ENCODE measurements around the gene SP3. TPM values are rescaled to one million over a fixed set of nuclear protein-coding genes. Genes with fewer than 3 reads are reported as not detected.

The SP3 gene
- total RNA-seq, 6 experiments from 2014 or later: 28.4 to 36.5 (median 32.4) TPM

GRCh38 chr2:173909846-173910245, 55.3 kb downstream of the SP3 start:
- H3K27me3 ChIP-seq: no peaks in the 10 kb centered on the region
- no peak for ATAC-seq
- no peak overlapping the region for H3K27ac ChIP-seq
- WGBS (ENCODE audit: insufficient coverage, low coverage, low lambda C conversion rate, missing lambda C conversion rate): 94% methylated on average over 5 of the region's 5 CpGs
- no peaks in the 10 kb centered on the region for H3K4me1 ChIP-seq
- no peak for TF ChIP-seq CTCF (IDR thresholded peaks at IDR 0.05)
- no peak for TF ChIP-seq POLR2A (IDR thresholded peaks at IDR 0.05)
- H3K36me3 ChIP-seq: peaks cover 0 to 65% (median 17%) of the 10 kb centered on the region in 4 donors
- no peak for DNase-seq
- H3K9me3 ChIP-seq: no peaks in the 10 kb centered on the region
- no peak overlapping the region for H3K4me3 ChIP-seq
- intact Hi-C loops (cut with DNase I): no loop called here

GRCh38 chr2:173906626-173907025, 58.5 kb downstream of the SP3 start:
- TF ChIP-seq CTCF (IDR thresholded peaks at IDR 0.05) (no peak), POLR2A (IDR thresholded peaks at IDR 0.05) (no peak)
- intact Hi-C loops (cut with DNase I): no loop called here
- DNase-seq (no peak), ATAC-seq (no peak)
- H3K4me3 ChIP-seq: no peak overlapping the region
- no peaks in the 10 kb centered on the region for H3K27me3 ChIP-seq
- no peaks in the 10 kb centered on the region for H3K4me1 ChIP-seq
- WGBS (ENCODE audit: insufficient coverage, low coverage, low lambda C conversion rate, missing lambda C conversion rate): 100% methylated on average over 1 of the region's 1 CpG
- no peak overlapping the region for H3K27ac ChIP-seq
- H3K9me3 ChIP-seq: no peaks in the 10 kb centered on the region
- peaks cover 0 to 53% (median 12%) of the 10 kb centered on the region in 4 donors for H3K36me3 ChIP-seq

GRCh38 chr2:173903601-173904394, 61.4 kb downstream of the SP3 start:
- TF ChIP-seq POLR2A (IDR thresholded peaks at IDR 0.05) (no peak), CTCF (IDR thresholded peaks at IDR 0.05) (no peak)

GRCh38 chr2:173898996-173899395, 66.2 kb downstream of the SP3 start:
- no peak for DNase-seq
- TF ChIP-seq CTCF (IDR thresholded peaks at IDR 0.05): no peak
- TF ChIP-seq POLR2A (IDR thresholded peaks at IDR 0.05): no peak
- H3K9me3 ChIP-seq: no peaks in the 10 kb centered on the region
- WGBS (ENCODE audit: insufficient coverage, low coverage, low lambda C conversion rate, missing lambda C conversion rate): 91% methylated on average over 8 of the region's 12 CpGs
- H3K4me1 ChIP-seq: no peaks in the 10 kb centered on the region
- intact Hi-C loops (cut with DNase I): no loop called here
- H3K27ac ChIP-seq: no peak overlapping the region
- no peaks in the 10 kb centered on the region for H3K27me3 ChIP-seq
- no peak for ATAC-seq
- H3K4me3 ChIP-seq: no peak overlapping the region
- no peaks in the 10 kb centered on the region for H3K36me3 ChIP-seq

More at GRCh38 chr2:173903601-173904394, 61.4 kb downstream of the SP3 start:
- no peaks in the 10 kb centered on the region for H3K27me3 ChIP-seq
- DNase-seq (no peak), ATAC-seq (peak in 2 of 4 donors; percentile 18 to 25)
- H3K9me3 ChIP-seq: no peaks in the 10 kb centered on the region
- intact Hi-C loops (cut with DNase I): no loop called here
- H3K27ac ChIP-seq: no peak overlapping the region
- 87% methylated on average over 9 of the region's 13 CpGs for WGBS (ENCODE audit: insufficient coverage, low coverage, low lambda C conversion rate, missing lambda C conversion rate)
- H3K4me1 ChIP-seq: no peaks in the 10 kb centered on the region
- H3K4me3 ChIP-seq: no peak overlapping the region
- H3K36me3 ChIP-seq: peaks cover 0 to 30% (median 3%) of the 10 kb centered on the region in 4 donors

Data from right lobe of liver (tissue), 6 donors.